Memory B cell (primary cell): ENCODE results near the gene CHRNA4.

ENCODE experiments used
- ATAC-seq: fragments of 150-1000 bp; cut with Tn5 transposase; 2 replicates; pipeline ENCODE4 v1.10.0; 2021; ENCODE audit warnings: low read depth, mild to moderate bottlenecking, moderate library complexity
- DNase-seq, 2 donors: peaks; one replicate each; pipeline ENCODE4 v3.0.0; 2022; ENCODE audit warnings: low spot score in 2 of 2
- H3K27ac Mint-ChIP-seq: one replicate; pipeline ENCODE4 v1.8.0; 2022; ENCODE audit warnings: mild to moderate bottlenecking, moderate library complexity, mixed read lengths
- H3K27me3 Mint-ChIP-seq: one replicate; pipeline ENCODE4 v1.8.0; 2022; ENCODE audit warnings: mixed read lengths
- H3K36me3 Mint-ChIP-seq: one replicate; pipeline ENCODE4 v1.8.0; 2022; ENCODE audit warnings: mild to moderate bottlenecking, mixed read lengths
- H3K4me1 Mint-ChIP-seq: one replicate; pipeline ENCODE4 v1.8.0; 2022; ENCODE audit warnings: mixed read lengths
- H3K4me3 Mint-ChIP-seq: one replicate; pipeline ENCODE4 v1.8.0; 2022; ENCODE audit warnings: mild to moderate bottlenecking, moderate library complexity, mixed read lengths
- H3K9me3 Mint-ChIP-seq: one replicate; pipeline ENCODE4 v1.8.0; 2022; ENCODE audit warnings: mixed read lengths

The CHRNA4 gene

GRCh38 chr20:63296531-63297299 is 64.4 kb downstream of the CHRNA4 start:
- Mint-ChIP-seq H3K4me1 (no peaks in the 10 kb centered on the region), H3K36me3 (no peaks in the 10 kb centered on the region), H3K4me3 (no peak overlapping the region), H3K27ac (no peak overlapping the region), H3K27me3 (peaks cover 12% of the 10 kb centered on the region), H3K9me3 (peaks cover 3% of the 10 kb centered on the region)
- no peak for DNase-seq
- no peak for ATAC-seq

- no peaks in the 10 kb centered on the region for H3K36me3 Mint-ChIP-seq
- no peaks in the 10 kb centered on the region for H3K4me1 Mint-ChIP-seq
- no peak for ATAC-seq
- H3K9me3 Mint-ChIP-seq: no peaks in the 10 kb centered on the region
- no peak overlapping the region for H3K4me3 Mint-ChIP-seq
- H3K27me3 Mint-ChIP-seq: peaks cover 8% of the 10 kb centered on the region
- DNase-seq: no peak
- H3K27ac Mint-ChIP-seq: no peak overlapping the region
Measured at GRCh38 chr20:63295846-63296245, 65.3 kb downstream of the CHRNA4 start.

- ATAC-seq: no peak
- no peak for DNase-seq
- H3K4me1 Mint-ChIP-seq: no peaks in the 10 kb centered on the region
- H3K4me3 Mint-ChIP-seq: no peak overlapping the region
- H3K36me3 Mint-ChIP-seq: no peaks in the 10 kb centered on the region
- H3K27ac Mint-ChIP-seq: no peak overlapping the region
- no peaks in the 10 kb centered on the region for H3K9me3 Mint-ChIP-seq
- H3K27me3 Mint-ChIP-seq: peaks cover 8% of the 10 kb centered on the region
Measured at GRCh38 chr20:63295422-63295821, 65.7 kb downstream of the CHRNA4 start.

- Mint-ChIP-seq H3K27ac (no peak overlapping the region), H3K4me1 (no peaks in the 10 kb centered on the region), H3K4me3 (no peak overlapping the region), H3K27me3 (peaks cover 8% of the 10 kb centered on the region), H3K9me3 (no peaks in the 10 kb centered on the region), H3K36me3 (no peaks in the 10 kb centered on the region)
- DNase-seq (no peak), ATAC-seq (no peak)
Measured at GRCh38 chr20:63295018-63295417, 66.1 kb downstream of the CHRNA4 start.

- ATAC-seq (no peak), DNase-seq (no peak)
- Mint-ChIP-seq H3K4me1 (no peaks in the 10 kb centered on the region), H3K4me3 (no peak overlapping the region), H3K36me3 (no peaks in the 10 kb centered on the region), H3K27ac (no peak overlapping the region), H3K9me3 (no peaks in the 10 kb centered on the region), H3K27me3 (peaks cover 8% of the 10 kb centered on the region)
Measured at GRCh38 chr20:63294536-63294900, 66.6 kb downstream of the CHRNA4 start.

- ATAC-seq: no peak
- Mint-ChIP-seq H3K36me3 (no peaks in the 10 kb centered on the region), H3K4me3 (no peak overlapping the region), H3K4me1 (no peaks in the 10 kb centered on the region), H3K27ac (no peak overlapping the region), H3K27me3 (peaks cover 5% of the 10 kb centered on the region), H3K9me3 (no peaks in the 10 kb centered on the region)
- no peak for DNase-seq
Measured at GRCh38 chr20:63293871-63294535, 67.1 kb downstream of the CHRNA4 start.

GRCh38 chr20:63293456-63293855 is 67.7 kb downstream of the CHRNA4 start:
- Mint-ChIP-seq H3K27ac (no peak overlapping the region), H3K27me3 (peaks cover 4% of the 10 kb centered on the region), H3K4me3 (no peak overlapping the region), H3K4me1 (no peaks in the 10 kb centered on the region), H3K36me3 (peaks cover 3% of the 10 kb centered on the region), H3K9me3 (no peaks in the 10 kb centered on the region)
- ATAC-seq (no peak), DNase-seq (no peak)
